Esophagus muscularis mucosa (tissue), 3 donors: ENCODE measurements around the gene PTTG1IP.

Experiments used
- CTCF ChIP-seq, 3 experiments: fragments of 200-600 bp in 2 of 3; fragments of 450-650 bp in 1 of 3; sonication (generic) in 2 of 3; IDR thresholded peaks; one replicate each; pipeline ENCODE4 v1.5.1; 2017 to 2019; ENCODE audit warnings: antibody characterized with exemption in 3 of 3, mild to moderate bottlenecking in 2 of 3, moderate library complexity in 1 of 3
- POLR2AphosphoS5 ChIP-seq, 2 donors: sonication (generic); formaldehyde crosslinking; IDR thresholded peaks; one replicate each; pipeline ENCODE4 v1.6.1; 2017; ENCODE audit warnings: antibody characterized with exemption in 2 of 2

DNA sequence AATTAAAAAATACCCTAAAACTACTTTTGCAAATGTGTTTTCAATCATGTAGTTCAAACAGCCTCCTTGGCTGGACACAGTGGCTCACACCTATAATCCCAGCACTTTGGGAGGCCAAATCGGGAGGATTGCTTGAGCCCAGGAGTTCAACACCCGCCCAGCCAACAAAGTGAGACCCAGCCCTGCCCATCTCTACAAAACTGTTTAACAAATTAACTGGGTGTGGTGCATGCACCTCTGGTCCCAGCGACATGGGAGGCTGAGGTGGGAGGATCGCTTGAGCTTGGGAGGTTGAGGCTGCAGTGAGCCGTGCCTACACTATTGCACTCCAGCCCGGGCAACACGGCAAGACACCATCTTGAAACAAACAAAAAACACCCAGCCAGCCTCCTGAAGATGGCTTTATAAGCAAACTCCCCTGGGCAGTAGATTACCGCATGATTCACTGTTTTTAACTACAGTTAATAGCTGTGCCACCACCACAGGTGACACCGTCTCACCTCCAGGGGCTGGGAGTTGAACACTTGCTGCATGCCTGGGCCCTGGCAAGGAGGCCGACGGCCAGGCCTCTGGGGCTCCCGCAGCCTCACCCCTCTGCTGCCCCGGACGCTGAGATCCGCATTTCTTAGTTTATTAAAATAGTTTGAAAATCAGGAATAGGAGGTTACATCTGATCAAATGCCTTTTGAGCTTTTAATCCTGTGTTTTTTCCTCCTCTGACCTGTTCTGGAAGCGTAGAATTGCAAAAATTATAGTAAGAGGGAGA, 16.2 kb downstream of the PTTG1IP start:
- TF ChIP-seq POLR2AphosphoS5 (IDR thresholded peaks at IDR 0.05) (no peak), CTCF (IDR thresholded peaks at IDR 0.05) (no peak)
